ENCODE results near the gene EPB41L4A.
"Not testable (repeated sequence)": the region's sequence is repeated elsewhere in the genome, so short reads cannot be mapped to it uniquely, and the experiment has no call there.

EPB41L4A gene

GRCh38 chr5:112419164-112419985 lies at the start of gene EPB41L4A:
EPB41L4A (minus strand) TSS chr5:112419277; CDS start chr5:112419039, 238 bp downstream.
- peak; percentile 34 for DNase-seq

GRCh38 chr5:112467485-112467884 lies 48.4 kb upstream of the EPB41L4A start:
- DNase-seq, result peak; percentile 55

- not testable (repeated sequence) for DNase-seq
Measured at GRCh38 chr5:112466261-112466660, 47.2 kb upstream of the EPB41L4A start.

GRCh38 chr5:112447187-112447760 lies 28.2 kb upstream of the EPB41L4A start:
- not testable (repeated sequence) for DNase-seq

GRCh38 chr5:112445626-112446350 lies 26.7 kb upstream of the EPB41L4A start:
- DNase-seq, result no peak

GRCh38 chr5:112443932-112444331 lies 24.9 kb upstream of the EPB41L4A start:
- not testable (repeated sequence) for DNase-seq

GRCh38 chr5:112440031-112440430 lies 21.0 kb upstream of the EPB41L4A start:
- DNase-seq, result no peak

- no peak for DNase-seq
Measured at GRCh38 chr5:112436144-112436543, 17.1 kb upstream of the EPB41L4A start.

- DNase-seq, result no peak
Measured at GRCh38 chr5:112434641-112435040, 15.6 kb upstream of the EPB41L4A start.

GRCh38 chr5:112426202-112426601 lies 7.1 kb upstream of the EPB41L4A start:
- not testable (repeated sequence) for DNase-seq

- DNase-seq, result peak; percentile 84
Measured at GRCh38 chr5:112419986-112420864, 1.1 kb upstream of the EPB41L4A start.

GRCh38 chr5:112418659-112419163 lies 366 bp downstream of the EPB41L4A start:
- no peak for DNase-seq

GRCh38 chr5:112417931-112418658 lies 982 bp downstream of the EPB41L4A start:
- peak; percentile 3 for DNase-seq

- no peak for DNase-seq
Measured at GRCh38 chr5:112415552-112415951, 3.5 kb downstream of the EPB41L4A start.

- DNase-seq, result no peak
Measured at GRCh38 chr5:112413611-112414010, 5.5 kb downstream of the EPB41L4A start.

- DNase-seq, result no peak
Measured at GRCh38 chr5:112412346-112412745, 6.7 kb downstream of the EPB41L4A start.

GRCh38 chr5:112411903-112412302 lies 7.2 kb downstream of the EPB41L4A start:
- no peak for DNase-seq

- no peak for DNase-seq
Measured at GRCh38 chr5:112407666-112408065, 11.4 kb downstream of the EPB41L4A start.

GRCh38 chr5:112407240-112407639 lies 11.8 kb downstream of the EPB41L4A start:
- DNase-seq, result no peak

GRCh38 chr5:112403069-112403468 lies 16.0 kb downstream of the EPB41L4A start:
- DNase-seq, result no peak

GRCh38 chr5:112401924-112402323 lies 17.2 kb downstream of the EPB41L4A start:
- no peak for DNase-seq

- no peak for DNase-seq
Measured at GRCh38 chr5:112397690-112398089, 21.4 kb downstream of the EPB41L4A start.
